Fibroblast of peridontal ligament (primary cell): ENCODE data around the gene CLEC1B.
A peak's percentile ranks its signal among the peaks of the same experiment; 100 is the strongest.
"Not testable (repeated sequence)": the region's sequence is repeated elsewhere in the genome, so short reads cannot be mapped to it uniquely, and the experiment has no call there.

ENCODE experiments used
- DNase-seq: peaks from one replicate; pipeline ENCODE4 v3.0.0-alpha.2; 2010; ENCODE audit errors: extremely low read depth

CLEC1B gene

GRCh38 chr12:9999016-9999415, at the start of gene CLEC1B:
CLEC1B (minus strand) TSS chr12:9999121; CDS start chr12:9999100, 21 bp downstream.
- DNase-seq, result no peak

GRCh38 chr12:10048526-10048925, 49.6 kb upstream of the CLEC1B start:
- DNase-seq, result no peak

DNA sequence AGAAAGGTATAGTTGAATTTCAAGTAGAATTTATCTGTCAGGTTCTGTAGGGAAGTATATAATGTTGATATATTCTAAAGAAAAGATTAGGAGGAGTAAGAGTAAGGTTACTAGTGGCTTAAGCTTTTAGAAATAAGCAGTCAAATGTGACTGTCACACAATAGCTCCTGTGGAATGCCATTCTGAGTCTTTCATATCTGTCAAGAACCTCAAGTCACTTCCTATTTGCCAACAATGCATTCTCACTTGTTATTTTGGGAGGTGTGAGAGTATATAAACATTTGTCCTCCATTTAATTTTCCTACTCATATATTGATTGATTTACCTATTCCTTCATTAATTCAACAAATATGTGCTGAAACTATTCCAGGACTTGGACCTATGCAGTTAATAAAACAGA, 43.2 kb upstream of the CLEC1B start:
- DNase-seq, result no peak

- peak; percentile 5 for DNase-seq
These were observed 35.0 kb upstream of the CLEC1B start for GRCh38 chr12:10033783-10034545.

GRCh38 chr12:10031771-10032175, 32.9 kb upstream of the CLEC1B start:
- peak; percentile 11 for DNase-seq

GRCh38 chr12:10031321-10031720, 32.4 kb upstream of the CLEC1B start:
- DNase-seq, result no peak

DNA sequence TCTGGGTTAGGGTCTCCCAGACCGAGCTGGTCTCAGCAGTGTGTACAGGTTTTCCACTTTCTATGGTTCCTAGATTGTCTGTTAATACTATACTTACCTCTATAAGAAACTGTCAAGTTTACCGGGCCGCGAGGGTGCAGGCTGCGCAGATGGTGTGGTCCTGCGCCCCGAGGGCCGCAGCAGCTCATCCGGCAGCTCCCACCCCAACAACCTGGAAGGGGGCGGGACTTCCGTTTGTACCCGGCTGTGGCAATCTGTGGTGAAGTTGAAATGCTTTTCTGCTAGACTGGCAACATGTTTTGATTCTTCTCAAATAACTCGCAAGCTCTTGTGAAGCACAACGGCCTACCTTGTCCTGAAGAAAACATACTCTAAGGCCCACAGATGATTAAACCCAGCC, 31.5 kb upstream of the CLEC1B start, which contains the start of gene CLEC9A:
CLEC9A (plus strand) TSS at position 237 of the 400 bp plus-strand sequence. CDS start 22,006 bp downstream, outside the sequence.
- no peak for DNase-seq

DNA sequence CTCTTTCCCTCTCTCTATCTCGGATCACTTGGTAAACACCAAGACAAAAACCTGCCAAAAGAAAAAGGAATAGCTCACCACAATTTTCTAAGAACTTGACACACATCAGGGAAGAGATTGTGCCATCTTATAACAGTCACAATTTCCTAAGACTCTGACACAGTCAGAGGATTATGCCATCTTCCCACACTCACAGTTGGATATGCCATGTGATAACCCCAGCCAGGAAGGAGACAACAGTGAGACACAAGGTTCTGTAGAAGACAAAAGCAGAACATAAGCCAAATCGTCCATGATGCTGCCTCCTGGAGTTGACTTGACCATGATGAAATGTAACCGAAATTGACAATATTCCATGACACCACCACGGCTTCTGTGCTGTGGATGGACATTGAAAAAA, 28.8 kb upstream of the CLEC1B start:
- no peak for DNase-seq

DNA sequence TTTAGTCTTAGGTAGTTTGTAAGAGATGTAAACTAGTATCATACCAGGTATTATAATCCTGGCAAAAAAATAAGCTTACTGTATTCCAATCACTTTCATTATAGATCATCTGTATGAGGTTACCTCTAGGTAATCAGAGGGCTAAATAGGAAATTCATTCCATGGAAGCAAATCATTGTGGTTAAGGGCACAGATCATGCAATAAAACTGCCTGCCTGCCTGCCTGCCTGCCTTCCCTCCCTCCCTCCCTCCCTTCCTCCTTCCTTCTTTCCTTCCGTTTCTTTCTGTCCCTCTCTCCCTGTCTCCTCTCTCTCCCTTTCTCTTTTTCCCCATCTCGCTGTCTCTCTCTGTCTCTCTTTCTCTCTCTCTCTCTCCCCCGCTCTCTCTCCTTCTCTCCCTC, 28.4 kb upstream of the CLEC1B start:
- DNase-seq, result no peak

DNA sequence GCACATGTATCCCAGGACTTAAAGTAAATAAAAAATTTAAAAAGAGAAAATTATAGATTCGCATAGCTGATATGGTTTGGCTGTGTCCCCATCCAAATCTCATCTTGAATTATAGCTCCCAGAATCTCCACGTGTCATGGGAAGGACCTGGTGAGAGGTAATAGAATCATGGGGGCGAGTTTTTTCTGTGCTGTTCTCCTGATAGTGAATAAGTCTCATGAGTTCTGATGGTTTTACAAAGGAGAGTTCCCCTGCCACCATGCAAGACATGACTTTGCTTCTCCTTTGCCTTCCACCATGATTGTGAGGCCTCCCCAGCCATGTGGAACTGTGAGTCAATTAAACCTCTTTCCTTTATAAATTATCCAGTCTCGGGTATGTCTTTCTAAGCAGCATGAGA, 27.7 kb upstream of the CLEC1B start:
- not testable (repeated sequence) for DNase-seq

GRCh38 chr12:10025236-10025635, 26.3 kb upstream of the CLEC1B start:
- no peak for DNase-seq

DNA sequence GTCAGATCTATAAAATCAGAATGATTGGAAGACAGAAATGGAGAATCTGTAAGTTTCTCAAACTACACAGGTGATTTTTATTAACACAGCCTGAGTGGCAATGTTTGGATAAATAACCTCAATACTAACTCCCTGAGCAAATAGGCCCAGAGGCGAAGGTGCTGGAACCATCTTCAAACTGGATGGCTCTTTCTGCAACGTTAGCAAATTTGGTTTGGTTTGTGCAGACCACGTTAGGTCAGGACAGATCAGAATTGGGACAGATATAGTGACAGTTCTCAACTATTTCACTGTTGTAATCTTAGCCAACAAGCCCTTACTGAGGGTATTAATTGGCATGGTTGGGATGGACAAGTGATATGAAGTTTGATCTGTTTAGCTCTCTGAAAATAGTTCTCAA, 22.4 kb upstream of the CLEC1B start:
- DNase-seq, result no peak

GRCh38 chr12:10018386-10018785, 19.5 kb upstream of the CLEC1B start:
- DNase-seq, result no peak

GRCh38 chr12:10016881-10017280, 18.0 kb upstream of the CLEC1B start:
- no peak for DNase-seq

DNA sequence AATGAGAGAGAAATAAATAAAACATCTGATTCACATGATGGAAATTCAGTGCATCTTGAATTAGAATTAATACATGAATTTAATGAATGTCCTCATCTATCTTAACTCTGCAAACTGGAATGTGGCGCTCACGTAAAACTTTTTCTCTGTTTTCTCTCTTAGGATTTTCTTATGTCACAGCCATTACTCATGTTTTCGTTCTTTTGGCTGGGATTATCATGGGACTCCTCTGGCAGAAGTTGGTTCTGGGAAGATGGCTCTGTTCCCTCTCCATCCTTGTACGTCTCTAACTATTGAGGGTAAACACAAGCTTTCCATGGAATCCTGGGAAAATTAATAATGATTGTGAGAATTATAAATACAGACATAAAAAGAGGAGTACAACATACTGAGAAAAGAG, 16.5 kb upstream of the CLEC1B start:
- DNase-seq, result no peak

- no peak for DNase-seq
These were observed 13.9 kb upstream of the CLEC1B start for GRCh38 chr12:10012630-10013330.

GRCh38 chr12:10001171-10001776, 2.4 kb upstream of the CLEC1B start:
- DNase-seq, result no peak

GRCh38 chr12:9992296-9992695, 6.6 kb downstream of the CLEC1B start:
- DNase-seq, result no peak

GRCh38 chr12:9991876-9992275, 7.0 kb downstream of the CLEC1B start:
- no peak for DNase-seq

- DNase-seq, result no peak
These were observed 18.8 kb downstream of the CLEC1B start for GRCh38 chr12:9980126-9980525.

- no peak for DNase-seq
These were observed 21.0 kb downstream of the CLEC1B start for GRCh38 chr12:9977916-9978315.

- DNase-seq, result not testable (repeated sequence)
These were observed 22.3 kb downstream of the CLEC1B start for GRCh38 chr12:9976626-9977025.

GRCh38 chr12:9975614-9976013, 23.3 kb downstream of the CLEC1B start:
- no peak for DNase-seq
